SJSA1 (cell line): Measurements from ENCODE around the gene ZBTB46. TPM values are rescaled to one million over a fixed set of nuclear protein-coding genes. Genes with fewer than 3 reads are reported as not detected.
A peak's percentile ranks its signal among the peaks of the same experiment; 100 is the strongest.
"Not testable (repeated sequence)": the region's sequence is repeated elsewhere in the genome, so short reads cannot be mapped to it uniquely, and the experiment has no call there.

ENCODE experiments used
- DNase-seq, 2 experiments: peaks; one replicate each; pipeline ENCODE4 v3.0.0-alpha.2; 2015 to 2020; ENCODE audit warnings: low spot score in 2 of 2, low read depth in 1 of 2
- H3K27ac ChIP-seq: fragments of 250-450 bp; sonication (Bioruptor Pico); 2 replicates; pipeline ENCODE4 v1.5.1; 2020; ENCODE audit warnings: mild to moderate bottlenecking, moderate library complexity
- H3K27me3 ChIP-seq: fragments of 250-450 bp; sonication (Bioruptor Pico); replicated peaks from 2 replicates; pipeline ENCODE4 v1.5.1; 2020; ENCODE audit warnings: mild to moderate bottlenecking, moderate library complexity
- H3K36me3 ChIP-seq: fragments of 250-450 bp; sonication (Bioruptor Pico); 2 replicates; pipeline ENCODE4 v1.5.1; 2020; ENCODE audit warnings: mild to moderate bottlenecking
- H3K4me1 ChIP-seq: fragments of 250-450 bp; sonication (Bioruptor Pico); replicated peaks from 2 replicates; pipeline ENCODE4 v1.6.1; 2021; ENCODE audit warnings: mild to moderate bottlenecking
- H3K4me3 ChIP-seq: fragments of 250-450 bp; sonication (Bioruptor Pico); 2 replicates; pipeline ENCODE4 v1.5.1; 2020; ENCODE audit warnings: mild to moderate bottlenecking
- H3K9me3 ChIP-seq: fragments of 250-450 bp; sonication (Bioruptor Pico); replicated peaks from 2 replicates; pipeline ENCODE4 v1.5.1; 2020; ENCODE audit warnings: mild to moderate bottlenecking
- total RNA-seq: library from RNA; depleted of rRNA; stranded (reverse); fragments of >200 nt; shearing (Covaris generic); gene quantifications from 2 replicates; pipeline ENCODE4 v1.2.3, GENCODE V29; 2014

ZBTB46 gene
- total RNA-seq, 1 experiment from 2014 or later: 3.8 TPM

GRCh38 chr20:63789836-63790571 is 41.1 kb downstream of the ZBTB46 start:
- Histone ChIP-seq H3K9me3 (no peaks in the 10 kb centered on the region), H3K36me3 (no peaks in the 10 kb centered on the region), H3K27ac (no peak overlapping the region), H3K27me3 (no peaks in the 10 kb centered on the region), H3K4me3 (no peak overlapping the region), H3K4me1 (no peaks in the 10 kb centered on the region)
- DNase-seq: no peak

- Histone ChIP-seq H3K36me3 (no peaks in the 10 kb centered on the region), H3K4me3 (no peak overlapping the region), H3K27ac (no peak overlapping the region), H3K9me3 (no peaks in the 10 kb centered on the region), H3K4me1 (no peaks in the 10 kb centered on the region), H3K27me3 (no peaks in the 10 kb centered on the region)
- no peak for DNase-seq
Observed at GRCh38 chr20:63787749-63788148, 43.3 kb downstream of the ZBTB46 start.

GRCh38 chr20:63787302-63787701 is 43.8 kb downstream of the ZBTB46 start:
- no peaks in the 10 kb centered on the region for H3K4me1 ChIP-seq
- no peaks in the 10 kb centered on the region for H3K27me3 ChIP-seq

GRCh38 chr20:63785691-63786131 is 45.4 kb downstream of the ZBTB46 start:
- H3K27ac ChIP-seq: no peak overlapping the region
- DNase-seq: no peak

More at GRCh38 chr20:63787302-63787701, 43.8 kb downstream of the ZBTB46 start:
- Histone ChIP-seq H3K9me3 (no peaks in the 10 kb centered on the region), H3K36me3 (no peaks in the 10 kb centered on the region), H3K27ac (no peak overlapping the region), H3K4me3 (no peak overlapping the region)
- no peak for DNase-seq

GRCh38 chr20:63783970-63784369 is 47.1 kb downstream of the ZBTB46 start:
- Histone ChIP-seq H3K27me3 (no peaks in the 10 kb centered on the region), H3K27ac (no peak overlapping the region), H3K36me3 (no peaks in the 10 kb centered on the region), H3K4me1 (no peaks in the 10 kb centered on the region), H3K4me3 (no peak overlapping the region), H3K9me3 (no peaks in the 10 kb centered on the region)
- DNase-seq: no peak

More at GRCh38 chr20:63785691-63786131, 45.4 kb downstream of the ZBTB46 start:
- Histone ChIP-seq H3K9me3 (no peaks in the 10 kb centered on the region), H3K4me3 (no peak overlapping the region), H3K36me3 (no peaks in the 10 kb centered on the region), H3K4me1 (no peaks in the 10 kb centered on the region), H3K27me3 (no peaks in the 10 kb centered on the region)

GRCh38 chr20:63782521-63782971 is 48.5 kb downstream of the ZBTB46 start:
- H3K4me3 ChIP-seq: no peak overlapping the region
- H3K27me3 ChIP-seq: no peaks in the 10 kb centered on the region
- peaks cover 13% of the 10 kb centered on the region for H3K4me1 ChIP-seq
- no peak for DNase-seq
- H3K27ac ChIP-seq: no peak overlapping the region
- no peaks in the 10 kb centered on the region for H3K36me3 ChIP-seq
- no peaks in the 10 kb centered on the region for H3K9me3 ChIP-seq

- Histone ChIP-seq H3K4me3 (no peak overlapping the region), H3K9me3 (no peaks in the 10 kb centered on the region), H3K4me1 (peaks cover 15% of the 10 kb centered on the region), H3K36me3 (no peaks in the 10 kb centered on the region), H3K27ac (no peak overlapping the region), H3K27me3 (no peaks in the 10 kb centered on the region)
- DNase-seq: no peak
Observed at GRCh38 chr20:63782051-63782471, 49.0 kb downstream of the ZBTB46 start.

- H3K27me3 ChIP-seq: no peaks in the 10 kb centered on the region
- H3K36me3 ChIP-seq: no peaks in the 10 kb centered on the region
- no peak overlapping the region for H3K27ac ChIP-seq
- no peak overlapping the region for H3K4me3 ChIP-seq
- H3K4me1 ChIP-seq: peaks cover 15% of the 10 kb centered on the region
- H3K9me3 ChIP-seq: no peaks in the 10 kb centered on the region
- DNase-seq: no peak
Observed at GRCh38 chr20:63781181-63781580, 49.9 kb downstream of the ZBTB46 start.

GRCh38 chr20:63778857-63779256 is 52.2 kb downstream of the ZBTB46 start:
- H3K27ac ChIP-seq: no peak overlapping the region
- no peaks in the 10 kb centered on the region for H3K27me3 ChIP-seq
- H3K4me1 ChIP-seq: peaks cover 15% of the 10 kb centered on the region
- H3K4me3 ChIP-seq: no peak overlapping the region
- H3K9me3 ChIP-seq: no peaks in the 10 kb centered on the region
- H3K36me3 ChIP-seq: no peaks in the 10 kb centered on the region
- no peak for DNase-seq

- Histone ChIP-seq H3K27ac (peak overlapping the region; percentile 22; the same call in 1 of the 2 replicates), H3K9me3 (no peaks in the 10 kb centered on the region), H3K4me1 (peaks cover 15% of the 10 kb centered on the region), H3K27me3 (no peaks in the 10 kb centered on the region), H3K36me3 (no peaks in the 10 kb centered on the region), H3K4me3 (no peak overlapping the region)
- peak; percentile 67 to 71 for DNase-seq
Observed at GRCh38 chr20:63778034-63778752, 52.9 kb downstream of the ZBTB46 start.

- Histone ChIP-seq H3K27ac (no peak overlapping the region), H3K9me3 (no peaks in the 10 kb centered on the region), H3K27me3 (no peaks in the 10 kb centered on the region), H3K4me1 (peaks cover 15% of the 10 kb centered on the region), H3K4me3 (no peak overlapping the region), H3K36me3 (no peaks in the 10 kb centered on the region)
- DNase-seq: no peak
Observed at GRCh38 chr20:63777614-63778013, 53.5 kb downstream of the ZBTB46 start.

- not testable (repeated sequence) for H3K27ac ChIP-seq, H3K9me3 ChIP-seq, DNase-seq, H3K36me3 ChIP-seq, H3K4me3 ChIP-seq, H3K27me3 ChIP-seq
- peaks cover 15% of the 10 kb centered on the region for H3K4me1 ChIP-seq
Observed at GRCh38 chr20:63776875-63777274, 54.2 kb downstream of the ZBTB46 start.

GRCh38 chr20:63775096-63775978 is 55.7 kb downstream of the ZBTB46 start:
- Histone ChIP-seq H3K4me1 (peaks cover 15% of the 10 kb centered on the region), H3K36me3 (no peaks in the 10 kb centered on the region), H3K4me3 (no peak overlapping the region), H3K27ac (no peak overlapping the region), H3K27me3 (no peaks in the 10 kb centered on the region), H3K9me3 (no peaks in the 10 kb centered on the region)
- DNase-seq: peak in 1 of 2 experiments; percentile 50
